Loucy (cell line): ENCODE results near the gene CPEB2.

Experiments
- CTCF ChIP-seq: fragments of 200-600 bp; sonication (generic); conservative IDR thresholded peaks from 2 replicates; pipeline ENCODE4 v1.5.1; 2014; ENCODE audit warnings: mild to moderate bottlenecking, antibody characterized with exemption, low read length
- EZH2phosphoT487 ChIP-seq: fragments of 200-600 bp; IDR thresholded peaks from 2 replicates; pipeline ENCODE4 v1.6.1; 2018; ENCODE audit warnings: antibody characterized with exemption, mild to moderate bottlenecking, moderate library complexity, borderline replicate concordance

GRCh38 chr4:15066140-15066539 is 63.9 kb downstream of the CPEB2 start:
- TF ChIP-seq CTCF (no peak), EZH2phosphoT487 (no peak)
